Nucleus accumbens (tissue), 56 donors: ENCODE measurements around the gene NFATC2.

Source experiments
- DNase-seq, 56 donors: peaks; one replicate each; lab custom pipeline; 2025; lab: John Stamatoyannopoulos, UW

The NFATC2 gene

DNA sequence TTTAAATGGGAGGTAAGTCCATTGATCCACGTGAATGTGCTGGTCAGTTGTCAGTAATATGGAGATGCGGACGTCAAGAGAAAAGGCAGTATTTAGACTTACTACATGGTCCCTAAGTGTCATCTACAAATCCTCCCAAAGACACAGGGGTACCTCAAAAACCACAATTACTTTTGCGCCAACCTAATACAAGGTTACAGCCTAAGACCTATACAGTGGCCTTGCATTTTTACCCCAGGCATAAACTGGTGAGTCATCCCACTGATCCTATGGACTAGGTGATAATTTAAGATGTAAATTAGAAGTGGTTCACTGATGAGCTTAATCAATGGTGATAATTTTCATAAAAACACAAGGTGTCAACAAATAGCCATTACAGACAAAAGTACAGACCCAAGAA is 141.0 kb downstream of the NFATC2 start:
- no peak for DNase-seq

DNA sequence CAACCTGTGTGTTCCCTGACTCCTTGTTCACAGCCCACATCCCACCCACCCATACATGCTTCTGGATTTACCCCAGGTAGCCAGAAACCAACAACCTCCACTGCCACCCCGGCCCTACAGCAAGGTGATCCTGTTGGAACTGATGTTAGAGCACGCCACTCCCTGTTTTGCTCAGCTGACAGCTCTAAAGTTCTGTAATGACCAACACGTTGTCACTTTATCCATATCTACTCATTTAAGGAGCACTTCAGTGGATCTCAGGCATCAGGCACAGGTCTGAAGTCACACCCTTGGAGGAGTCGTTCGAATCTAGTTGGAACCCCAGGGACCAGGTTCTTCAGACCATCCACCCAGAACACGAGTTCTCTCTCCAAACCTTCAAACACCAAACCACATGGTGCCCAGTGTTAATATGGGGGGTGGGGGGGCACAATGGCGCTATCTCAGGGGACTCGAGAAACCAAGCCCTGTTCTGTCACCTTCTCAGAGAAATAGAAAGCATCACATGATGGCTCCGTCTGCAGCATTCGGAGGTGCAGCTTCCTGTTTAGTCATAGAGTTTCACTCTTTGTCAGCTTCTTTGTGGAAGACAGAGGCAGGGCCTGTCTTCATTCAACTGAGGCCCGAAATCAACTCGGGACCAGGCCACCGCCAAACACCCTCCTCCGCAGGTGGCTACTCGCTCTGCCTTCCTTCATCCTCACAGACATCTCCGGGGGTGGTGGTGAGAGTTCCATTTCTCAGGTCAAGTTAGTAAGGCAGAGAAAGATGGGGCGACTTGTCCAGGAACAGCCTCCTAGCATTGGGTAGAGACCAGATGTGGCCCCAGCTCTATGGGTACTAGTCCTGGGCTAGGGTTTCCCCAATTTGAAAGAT is 142.2 kb downstream of the NFATC2 start:
- DNase-seq = peak in 3 of 56 donors; percentile 6 to 25 (median 9)

DNA sequence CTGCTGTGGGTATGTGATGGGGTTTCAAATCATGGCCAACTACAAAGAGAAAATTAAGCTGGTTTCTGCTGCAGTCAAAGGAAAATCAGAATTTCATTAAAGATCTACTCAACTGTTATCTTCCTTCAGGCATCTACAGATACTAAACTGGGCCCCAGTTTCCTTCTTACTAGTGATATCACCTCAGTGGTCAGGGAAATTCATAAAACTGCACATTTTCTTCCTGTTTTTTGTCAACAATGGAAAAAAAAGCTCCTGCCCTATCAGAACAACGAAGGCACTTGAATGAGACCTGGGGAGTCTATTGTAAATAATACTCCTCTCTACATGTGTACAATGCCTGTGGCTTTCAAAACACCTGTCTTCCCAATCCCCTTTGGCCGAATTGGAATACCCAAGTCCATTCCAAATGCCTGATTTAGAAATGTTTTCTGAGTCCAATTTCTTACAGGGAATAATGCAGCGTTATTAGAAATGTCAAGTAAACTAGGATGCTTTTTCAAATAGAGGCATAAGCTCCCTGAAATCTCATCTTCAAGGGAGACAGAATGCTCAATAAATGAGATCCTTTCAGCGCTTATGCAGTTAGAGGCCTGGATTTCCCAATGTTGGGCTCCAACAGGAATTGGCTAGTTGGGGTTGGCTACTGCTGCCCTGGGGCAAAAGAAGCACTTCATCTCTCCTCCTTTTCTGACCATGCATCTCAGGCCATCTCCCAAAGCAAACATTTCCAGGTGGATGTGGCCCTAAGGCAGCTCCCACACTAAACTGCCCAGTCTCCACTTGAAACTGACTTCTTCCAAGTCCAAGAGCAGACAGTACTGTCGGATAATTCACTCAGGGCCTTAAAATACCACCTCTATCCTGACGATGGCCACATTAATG is 143.3 kb downstream of the NFATC2 start:
- no peak for DNase-seq

DNA sequence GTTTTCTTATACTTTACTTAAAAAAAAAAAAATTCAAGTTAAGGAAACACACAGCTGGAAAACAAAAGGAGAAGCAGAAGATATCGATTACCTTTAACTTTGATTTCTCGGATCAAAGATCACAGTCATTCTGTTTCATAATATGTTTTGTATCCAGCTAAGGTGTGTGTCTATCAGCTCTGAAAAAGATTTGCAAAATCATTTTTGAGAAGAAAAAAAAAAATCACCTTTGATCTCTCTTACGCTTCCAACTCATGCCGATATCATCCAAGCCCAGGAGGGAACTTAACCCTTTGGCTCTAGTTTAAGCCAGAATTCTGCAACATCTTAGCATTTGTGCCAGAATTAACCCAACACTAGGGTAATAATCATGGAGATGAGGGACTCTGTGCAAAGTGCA is 144.0 kb downstream of the NFATC2 start:
- DNase-seq = no peak

GRCh38 chr20:51398083-51398482 is 144.4 kb downstream of the NFATC2 start:
- no peak for DNase-seq

DNA sequence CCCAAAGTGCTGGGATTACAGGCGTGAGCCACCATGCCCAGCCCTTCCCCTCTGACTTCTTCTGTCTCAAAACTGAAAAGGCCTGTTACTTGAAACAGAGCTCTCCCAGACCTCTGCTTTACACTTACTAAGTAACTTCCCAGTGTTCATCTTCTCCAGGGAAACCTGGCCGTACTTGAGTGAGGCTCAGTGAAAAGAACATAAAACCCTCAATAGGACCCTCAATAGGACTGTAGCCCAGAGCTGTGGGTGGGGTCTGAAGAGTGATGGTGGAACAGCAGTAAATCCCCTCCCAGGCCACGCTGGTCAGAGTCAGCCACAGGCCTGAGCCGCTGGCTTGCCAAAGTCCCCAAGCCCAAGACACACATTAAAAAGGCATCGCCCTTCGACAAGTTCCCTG is 145.4 kb downstream of the NFATC2 start:
- DNase-seq = no peak

DNA sequence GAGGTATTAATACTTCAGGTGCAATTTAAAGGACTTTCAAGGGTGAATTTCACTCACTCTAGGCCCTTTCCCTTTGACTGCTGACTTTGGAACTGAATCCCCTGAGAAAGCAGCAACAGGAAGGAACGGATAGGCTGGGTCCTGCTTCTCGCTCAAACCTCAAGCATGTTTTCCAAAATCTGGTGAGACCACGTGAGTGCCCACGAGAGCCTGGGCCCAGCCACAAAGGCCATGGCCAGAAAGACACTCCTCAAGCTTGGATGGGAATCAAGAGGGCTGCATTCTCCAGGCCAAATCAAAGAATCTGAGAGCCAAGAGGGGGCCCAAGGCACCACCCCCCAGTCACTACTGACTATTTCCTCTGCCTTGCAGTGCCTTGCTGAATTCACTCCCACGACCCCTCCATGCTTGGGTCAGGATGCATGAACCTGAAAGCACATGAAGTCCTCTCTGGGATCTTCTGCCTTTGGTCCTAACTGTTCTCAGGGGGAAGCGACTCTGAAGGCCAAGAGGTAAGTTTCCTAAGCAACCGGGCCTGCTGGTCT is 146.1 kb downstream of the NFATC2 start:
- DNase-seq = no peak

DNA sequence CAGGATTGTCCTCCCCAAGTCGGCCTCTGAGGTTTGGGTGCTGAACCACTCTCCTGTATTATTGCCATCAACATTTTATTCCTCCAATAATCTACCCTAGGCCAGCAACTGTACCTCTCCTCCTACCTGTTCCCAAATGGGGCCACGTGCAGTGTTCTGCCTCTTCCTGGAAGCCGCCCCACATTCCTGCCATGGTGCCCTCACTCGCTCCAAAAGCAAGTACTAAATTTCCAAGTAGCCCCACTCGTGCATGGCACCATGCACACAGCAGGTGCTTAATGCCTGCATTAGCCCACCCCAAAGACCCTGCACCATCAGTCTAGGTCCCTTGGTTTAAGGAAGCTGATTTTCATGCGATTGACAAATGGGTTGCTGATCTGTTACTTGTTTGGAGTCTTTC is 147.8 kb downstream of the NFATC2 start:
- DNase-seq = no peak

DNA sequence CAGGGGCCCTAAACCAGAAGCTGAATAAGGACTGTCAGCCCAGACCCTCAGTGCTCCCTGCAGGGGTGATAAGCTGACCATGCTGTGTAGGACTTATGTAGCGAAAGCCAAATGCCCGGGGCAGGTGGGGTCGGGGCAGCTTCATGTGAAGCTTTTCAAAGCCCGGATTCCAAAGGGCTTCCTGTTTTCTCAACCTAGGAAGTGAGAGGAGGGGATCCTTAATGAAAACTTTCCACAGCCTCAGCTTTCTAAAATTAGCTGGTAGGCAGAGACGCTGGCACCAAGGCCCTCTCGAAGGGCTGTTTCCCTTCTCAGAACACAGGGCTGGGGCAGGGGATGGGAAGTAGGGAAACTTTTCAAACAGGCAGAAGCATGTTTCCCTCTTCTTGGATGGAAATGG is 148.9 kb downstream of the NFATC2 start:
- DNase-seq = no peak

- no peak for DNase-seq
Measured at GRCh38 chr20:51392614-51393186, 149.8 kb downstream of the NFATC2 start.

- DNase-seq = no peak
Measured at GRCh38 chr20:51391926-51392325, 150.6 kb downstream of the NFATC2 start.

- DNase-seq = no peak
Measured at GRCh38 chr20:51389543-51390264, 152.8 kb downstream of the NFATC2 start.

DNA sequence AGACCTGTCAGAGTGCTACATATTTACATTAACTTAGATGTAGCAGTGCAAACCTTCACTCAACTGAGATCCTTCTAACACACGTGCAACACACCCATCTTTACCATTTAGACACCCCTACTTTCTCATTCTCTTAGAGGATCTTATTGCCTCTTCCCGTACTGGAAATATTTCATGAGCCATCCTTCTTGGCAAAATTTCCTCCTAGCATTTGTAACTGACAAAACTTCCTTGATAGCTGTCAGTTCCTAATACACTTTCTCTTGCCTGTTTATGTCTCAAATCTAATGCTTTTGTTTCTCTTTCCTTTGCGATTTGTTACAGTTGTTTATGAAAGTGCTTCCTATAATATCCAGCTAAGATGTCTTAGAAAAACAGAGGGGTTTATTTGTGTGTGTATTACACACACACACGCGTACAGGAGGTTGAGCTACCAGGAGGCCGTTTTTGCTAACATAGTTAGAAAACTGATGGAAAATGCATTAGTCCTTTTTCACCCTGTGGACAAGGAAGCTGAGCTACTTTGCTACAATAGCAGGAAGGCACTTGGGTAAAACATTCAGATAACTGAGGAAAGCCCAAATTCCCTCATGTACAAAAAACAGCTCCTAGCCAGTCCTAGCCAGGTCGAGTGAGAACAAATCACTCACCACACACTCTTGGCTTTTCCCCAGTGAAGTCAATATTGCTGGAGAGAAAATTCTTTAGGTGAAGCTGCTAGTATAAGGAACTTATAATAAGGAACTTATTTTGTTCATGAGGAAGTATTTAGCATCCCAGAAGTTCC is 153.6 kb downstream of the NFATC2 start:
- DNase-seq = no peak

- DNase-seq = no peak
Measured at GRCh38 chr20:51388227-51388626, 154.3 kb downstream of the NFATC2 start.

GRCh38 chr20:51387125-51387875 is 155.2 kb downstream of the NFATC2 start:
- DNase-seq = no peak

GRCh38 chr20:51386586-51386985 is 155.9 kb downstream of the NFATC2 start:
- DNase-seq = no peak

- DNase-seq = peak in 4 of 56 donors; percentile 3 to 14 (median 6)
Measured at GRCh38 chr20:51385646-51386530, 156.6 kb downstream of the NFATC2 start.

- DNase-seq = no peak
Measured at GRCh38 chr20:51384875-51385274, 157.6 kb downstream of the NFATC2 start.
